NB4 (cell line): ENCODE measurements around the gene SNRNP48.
A peak's percentile ranks its signal among the peaks of the same experiment; 100 is the strongest.

Experiments used
- DNase-seq: peaks from one replicate; pipeline ENCODE4 v3.0.0; 2010; ENCODE audit warnings: low read depth
- H3K4me3 ChIP-seq: one replicate; pipeline ENCODE4 v1.5.1; 2011; ENCODE audit warnings: mild to moderate bottlenecking, low read depth, low read length, moderate library complexity
- MYC ChIP-seq: IDR thresholded peaks from 2 replicates; pipeline ENCODE4 v1.6.1; 2011; ENCODE audit warnings: low read depth, low read length
- POLR2A ChIP-seq: IDR thresholded peaks from 2 replicates; pipeline ENCODE4 v1.6.1; 2011; ENCODE audit warnings: mild to moderate bottlenecking; ENCODE audit not compliant: insufficient read length; ENCODE audit errors: extremely low read depth
- TF ChIP-seq, protein P1 (sequence below): IDR thresholded peaks from 2 replicates; pipeline ENCODE4 v1.6.1; 2011; ENCODE audit warnings: low read depth, low read length
- TF ChIP-seq, protein P2 (sequence below): IDR thresholded peaks from one replicate; pipeline ENCODE4 v1.5.1; 2012; ENCODE audit warnings: low read depth, low read length

SNRNP48 gene

DNA sequence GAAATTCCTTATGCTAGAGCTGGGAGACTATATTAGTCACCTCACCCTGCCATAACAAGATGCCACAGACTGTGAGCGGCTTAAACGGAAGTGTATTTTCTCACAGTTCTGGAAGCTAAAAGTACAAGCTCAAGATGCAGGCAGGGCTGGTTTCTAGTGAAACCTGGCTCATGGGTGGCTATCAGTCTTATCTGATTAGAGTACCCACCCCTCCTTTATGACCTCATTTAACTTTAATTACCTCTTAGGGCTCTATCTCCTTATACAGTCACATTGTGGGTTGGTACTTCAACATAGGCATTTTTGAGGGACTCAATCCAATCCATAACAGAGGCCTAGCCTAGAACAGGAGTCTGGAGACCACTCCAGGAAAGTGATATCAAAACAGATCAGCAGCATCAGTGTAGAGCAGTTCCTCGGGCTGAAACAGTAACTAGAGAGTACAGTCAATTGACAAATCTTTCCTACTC, 2.3 kb upstream of the SNRNP48 start:
- TF ChIP-seq MYC: no peak
- TF ChIP-seq, protein P1, sequence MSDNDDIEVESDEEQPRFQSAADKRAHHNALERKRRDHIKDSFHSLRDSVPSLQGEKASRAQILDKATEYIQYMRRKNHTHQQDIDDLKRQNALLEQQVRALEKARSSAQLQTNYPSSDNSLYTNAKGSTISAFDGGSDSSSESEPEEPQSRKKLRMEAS: no peak
- no peak for DNase-seq
- no peak overlapping the region for H3K4me3 ChIP-seq

DNA sequence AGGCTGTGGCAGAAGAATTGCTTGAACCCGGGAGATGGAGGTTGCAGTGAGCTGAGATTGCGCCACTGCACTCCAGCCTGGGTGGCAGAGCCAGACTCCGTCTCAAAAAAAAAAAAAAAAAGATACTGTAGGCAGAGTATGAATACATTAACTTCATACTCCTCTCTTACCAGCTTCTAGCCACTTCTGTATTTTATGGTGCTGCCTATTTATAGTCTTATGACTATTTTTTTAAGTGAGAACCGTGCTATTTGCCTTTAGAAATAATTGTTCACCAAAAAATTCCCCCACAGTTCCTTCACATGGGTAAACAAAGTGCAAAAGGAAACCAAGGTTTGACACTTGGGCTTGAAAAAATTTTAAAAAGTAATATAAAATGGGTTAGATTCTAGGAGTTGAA, 1.5 kb upstream of the SNRNP48 start:
- no peak for TF ChIP-seq POLR2A
- TF ChIP-seq, protein P2, sequence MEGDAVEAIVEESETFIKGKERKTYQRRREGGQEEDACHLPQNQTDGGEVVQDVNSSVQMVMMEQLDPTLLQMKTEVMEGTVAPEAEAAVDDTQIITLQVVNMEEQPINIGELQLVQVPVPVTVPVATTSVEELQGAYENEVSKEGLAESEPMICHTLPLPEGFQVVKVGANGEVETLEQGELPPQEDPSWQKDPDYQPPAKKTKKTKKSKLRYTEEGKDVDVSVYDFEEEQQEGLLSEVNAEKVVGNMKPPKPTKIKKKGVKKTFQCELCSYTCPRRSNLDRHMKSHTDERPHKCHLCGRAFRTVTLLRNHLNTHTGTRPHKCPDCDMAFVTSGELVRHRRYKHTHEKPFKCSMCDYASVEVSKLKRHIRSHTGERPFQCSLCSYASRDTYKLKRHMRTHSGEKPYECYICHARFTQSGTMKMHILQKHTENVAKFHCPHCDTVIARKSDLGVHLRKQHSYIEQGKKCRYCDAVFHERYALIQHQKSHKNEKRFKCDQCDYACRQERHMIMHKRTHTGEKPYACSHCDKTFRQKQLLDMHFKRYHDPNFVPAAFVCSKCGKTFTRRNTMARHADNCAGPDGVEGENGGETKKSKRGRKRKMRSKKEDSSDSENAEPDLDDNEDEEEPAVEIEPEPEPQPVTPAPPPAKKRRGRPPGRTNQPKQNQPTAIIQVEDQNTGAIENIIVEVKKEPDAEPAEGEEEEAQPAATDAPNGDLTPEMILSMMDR: no peak
- TF ChIP-seq, protein P1: no peak
- no peak for TF ChIP-seq MYC
- DNase-seq: no peak
- H3K4me3 ChIP-seq: no peak overlapping the region

DNA sequence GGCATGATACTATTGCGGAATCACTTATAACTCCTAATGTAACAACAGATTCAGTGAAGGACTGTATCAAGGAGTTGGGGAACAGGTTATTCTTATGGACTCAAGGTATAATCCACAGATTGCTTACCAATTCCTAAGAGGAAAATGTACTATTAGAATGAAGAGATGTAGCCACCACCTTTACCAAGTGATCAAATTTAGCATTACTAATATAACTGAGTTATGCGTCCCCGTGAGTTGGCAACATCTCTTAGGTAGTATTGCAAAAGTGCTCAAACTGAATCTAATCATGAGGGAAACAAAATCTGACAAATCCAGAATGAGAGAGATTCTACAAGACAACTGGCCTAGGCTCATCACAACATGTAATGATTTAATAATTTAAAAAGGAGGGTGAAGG, 777 bp upstream of the SNRNP48 start:
- peak; percentile 11 for DNase-seq
- TF ChIP-seq POLR2A (no peak), MYC (no peak)
- TF ChIP-seq, protein P2: no peak
- TF ChIP-seq, protein P1: no peak
- H3K4me3 ChIP-seq: peak overlapping the region; percentile 79

DNA sequence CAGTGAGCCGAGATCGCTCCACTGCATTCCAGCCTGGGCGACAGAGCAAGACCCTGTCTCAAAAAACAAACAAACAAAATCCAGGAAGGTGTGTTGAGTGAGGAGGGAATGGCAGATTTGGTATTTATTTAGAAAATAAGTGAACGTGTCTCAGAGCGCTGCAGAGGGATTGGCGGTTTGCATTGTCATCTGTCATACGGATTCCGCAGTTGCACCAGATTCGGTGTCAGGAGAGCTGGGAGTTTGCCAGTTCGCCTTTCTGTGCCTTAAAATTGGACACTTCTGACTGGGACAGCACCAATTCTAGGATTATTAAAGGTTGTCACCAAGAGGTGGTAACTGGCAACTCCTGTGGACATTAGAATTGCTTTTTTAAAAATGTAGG, 912 bp downstream of the SNRNP48 start:
- H3K4me3 ChIP-seq: peak overlapping the region; percentile 79
- DNase-seq: peak; percentile 51
- TF ChIP-seq MYC (no peak), POLR2A (no peak)
- TF ChIP-seq, protein P1: no peak
- TF ChIP-seq, protein P2: no peak

DNA sequence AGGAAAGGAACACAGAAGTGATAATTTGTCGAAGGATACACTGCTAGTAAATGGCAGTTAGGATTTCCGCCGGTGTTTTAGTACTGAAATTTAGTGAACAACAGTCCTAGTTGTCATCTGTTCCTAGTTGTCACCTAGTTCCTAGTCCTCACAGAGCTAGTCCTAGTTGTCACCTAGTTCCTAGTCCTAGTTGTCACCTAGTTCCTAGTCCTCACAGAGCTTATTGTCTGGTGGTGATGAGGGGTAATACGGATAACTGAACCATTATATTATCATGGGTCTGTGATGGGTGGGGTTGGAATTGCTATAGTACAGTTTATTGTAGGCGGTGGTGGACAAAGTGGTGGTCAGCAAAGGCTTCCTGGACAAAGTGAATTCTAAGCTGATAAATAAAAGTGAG, 1.8 kb downstream of the SNRNP48 start:
- TF ChIP-seq, protein P2: no peak
- TF ChIP-seq, protein P1: no peak
- no peak for TF ChIP-seq POLR2A
- TF ChIP-seq MYC: no peak
- peak overlapping the region; percentile 79 for H3K4me3 ChIP-seq
- DNase-seq: peak; percentile 12

DNA sequence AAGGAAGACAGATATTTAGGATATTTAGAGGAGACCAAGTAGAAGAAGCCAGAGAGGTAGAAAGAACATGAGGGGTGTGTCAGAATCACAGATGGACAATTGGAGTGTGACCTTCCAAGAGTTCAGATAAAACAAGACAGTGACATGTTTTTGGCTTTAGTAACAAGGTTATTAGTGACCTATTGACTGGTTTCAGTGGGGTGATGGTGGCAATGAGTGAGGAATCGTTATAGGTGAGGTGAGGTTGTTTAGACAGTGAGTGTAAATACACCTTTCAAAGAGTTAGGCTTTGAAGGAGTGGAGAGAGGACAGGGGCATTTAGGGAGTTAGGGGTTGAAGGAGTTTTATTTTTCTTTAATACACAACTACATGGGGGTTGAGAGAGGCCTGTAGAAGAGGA, 3.2 kb downstream of the SNRNP48 start:
- DNase-seq: no peak
- H3K4me3 ChIP-seq: no peak overlapping the region
- TF ChIP-seq MYC: no peak
- TF ChIP-seq, protein P1: no peak
- TF ChIP-seq, protein P2: no peak
- no peak for TF ChIP-seq POLR2A
